Activated naive CD8-positive, alpha-beta T cell treated with anti-CD3 and anti-CD28 coated beads for 36 hours (primary cell): ENCODE results near the gene ANKRD7. TPM values are rescaled to one million over a fixed set of nuclear protein-coding genes. Genes with fewer than 3 reads are reported as not detected.

ENCODE experiments used
- DNase-seq: peaks from one replicate; pipeline ENCODE4 v3.0.0; 2021
- H3K27ac Mint-ChIP-seq: one replicate; pipeline ENCODE4 v1.8.0; 2022; ENCODE audit warnings: mild to moderate bottlenecking, moderate library complexity, mixed read lengths
- H3K27me3 Mint-ChIP-seq: one replicate; pipeline ENCODE4 v1.8.0; 2022; ENCODE audit warnings: mild to moderate bottlenecking, mixed read lengths
- H3K36me3 Mint-ChIP-seq: one replicate; pipeline ENCODE4 v1.8.0; 2021; ENCODE audit warnings: mild to moderate bottlenecking, mixed read lengths
- H3K4me1 Mint-ChIP-seq: one replicate; pipeline ENCODE4 v1.8.0; 2021; ENCODE audit warnings: mixed read lengths
- H3K4me3 Mint-ChIP-seq: one replicate; pipeline ENCODE4 v1.8.0; 2022; ENCODE audit warnings: mild to moderate bottlenecking, moderate library complexity, mixed read lengths
- H3K9me3 Mint-ChIP-seq: one replicate; pipeline ENCODE4 v1.8.0; 2022; ENCODE audit warnings: mixed read lengths
- total RNA-seq, 2 experiments: library from RNA; stranded (reverse); gene quantifications; one replicate each; pipeline ENCODE4 v1.2.3, GENCODE V29; 2021

Gene ANKRD7
- 1 to 10 TPM; 1.6 to 1.9 TPM for total RNA-seq

GRCh38 chr7:118224521-118224920 lies at the start of gene ANKRD7:
ANKRD7 (plus strand) TSS chr7:118224704; CDS start chr7:118224831, 127 bp downstream.
- no peaks in the 10 kb centered on the region for H3K36me3 Mint-ChIP-seq

GRCh38 chr7:118175740-118176139 lies 48.8 kb upstream of the ANKRD7 start:
- Mint-ChIP-seq H3K36me3 (peaks cover 2% of the 10 kb centered on the region), H3K27me3 (peaks cover 18% of the 10 kb centered on the region), H3K27ac (no peak overlapping the region), H3K4me3 (no peak overlapping the region), H3K9me3 (no peaks in the 10 kb centered on the region), H3K4me1 (no peaks in the 10 kb centered on the region)
- DNase-seq: no peak

More at GRCh38 chr7:118224521-118224920, at the start of gene ANKRD7:
- Mint-ChIP-seq H3K27ac (no peak within 1 kb of the TSS), H3K4me1 (no peaks in the 10 kb centered on the region), H3K27me3 (peaks cover 4% of the 10 kb centered on the region), H3K4me3 (no peak within 1 kb of the TSS), H3K9me3 (no peaks in the 10 kb centered on the region)
- DNase-seq: no peak

GRCh38 chr7:118179191-118179590 lies 45.3 kb upstream of the ANKRD7 start:
- Mint-ChIP-seq H3K9me3 (no peaks in the 10 kb centered on the region), H3K36me3 (peaks cover 13% of the 10 kb centered on the region)

GRCh38 chr7:118182593-118183427 lies 41.7 kb upstream of the ANKRD7 start:
- no peaks in the 10 kb centered on the region for H3K27me3 Mint-ChIP-seq
- peaks cover 27% of the 10 kb centered on the region for H3K4me1 Mint-ChIP-seq
- no peak for DNase-seq

More at GRCh38 chr7:118179191-118179590, 45.3 kb upstream of the ANKRD7 start:
- Mint-ChIP-seq H3K27ac (no peak overlapping the region), H3K27me3 (no peaks in the 10 kb centered on the region), H3K4me1 (peaks cover 6% of the 10 kb centered on the region), H3K4me3 (no peak overlapping the region)
- DNase-seq: no peak

GRCh38 chr7:118183428-118183785 lies 41.1 kb upstream of the ANKRD7 start:
- Mint-ChIP-seq H3K4me1 (peaks cover 29% of the 10 kb centered on the region), H3K4me3 (peak overlapping the region; percentile 94), H3K36me3 (peaks cover 36% of the 10 kb centered on the region), H3K27me3 (no peaks in the 10 kb centered on the region), H3K27ac (peak overlapping the region; percentile 98), H3K9me3 (no peaks in the 10 kb centered on the region)
- DNase-seq: no peak

More at GRCh38 chr7:118182593-118183427, 41.7 kb upstream of the ANKRD7 start:
- peak overlapping the region; percentile 98 for H3K27ac Mint-ChIP-seq
- H3K4me3 Mint-ChIP-seq: peak overlapping the region; percentile 94
- no peaks in the 10 kb centered on the region for H3K9me3 Mint-ChIP-seq
- peaks cover 36% of the 10 kb centered on the region for H3K36me3 Mint-ChIP-seq

- Mint-ChIP-seq H3K4me3 (peak within 1 kb of the TSS; percentile 94), H3K27me3 (no peaks in the 10 kb centered on the region), H3K36me3 (peaks cover 36% of the 10 kb centered on the region), H3K27ac (peak within 1 kb of the TSS; percentile 98), H3K9me3 (no peaks in the 10 kb centered on the region), H3K4me1 (peaks cover 29% of the 10 kb centered on the region)
- peak; percentile 94 for DNase-seq
These were observed 40.5 kb upstream of the ANKRD7 start, which contains the start of gene LSM8 for GRCh38 chr7:118183786-118184564. LSM8 (plus strand) TSS chr7:118184164; CDS start chr7:118184224, 60 bp downstream.

GRCh38 chr7:118184565-118184940 lies 40.0 kb upstream of the ANKRD7 start:
- Mint-ChIP-seq H3K27me3 (no peaks in the 10 kb centered on the region), H3K36me3 (peaks cover 36% of the 10 kb centered on the region), H3K4me1 (peaks cover 29% of the 10 kb centered on the region), H3K4me3 (peak overlapping the region; percentile 94), H3K9me3 (no peaks in the 10 kb centered on the region), H3K27ac (peak overlapping the region; percentile 98)
- no peak for DNase-seq

GRCh38 chr7:118185163-118185860 lies 39.2 kb upstream of the ANKRD7 start:
- peaks cover 34% of the 10 kb centered on the region for H3K36me3 Mint-ChIP-seq
- peak overlapping the region; percentile 25 for H3K27ac Mint-ChIP-seq
- no peaks in the 10 kb centered on the region for H3K27me3 Mint-ChIP-seq

GRCh38 chr7:118186501-118186900 lies 38.0 kb upstream of the ANKRD7 start:
- Mint-ChIP-seq H3K36me3 (peaks cover 34% of the 10 kb centered on the region), H3K27ac (no peak overlapping the region)

More at GRCh38 chr7:118185163-118185860, 39.2 kb upstream of the ANKRD7 start:
- H3K4me1 Mint-ChIP-seq: peaks cover 29% of the 10 kb centered on the region
- H3K4me3 Mint-ChIP-seq: peak overlapping the region; percentile 94
- no peaks in the 10 kb centered on the region for H3K9me3 Mint-ChIP-seq
- DNase-seq: no peak

GRCh38 chr7:118194571-118194970 lies 29.9 kb upstream of the ANKRD7 start:
- no peak overlapping the region for H3K4me3 Mint-ChIP-seq
- H3K4me1 Mint-ChIP-seq: peaks cover 12% of the 10 kb centered on the region
- H3K9me3 Mint-ChIP-seq: no peaks in the 10 kb centered on the region
- H3K36me3 Mint-ChIP-seq: peaks cover 8% of the 10 kb centered on the region
- DNase-seq: no peak
- no peaks in the 10 kb centered on the region for H3K27me3 Mint-ChIP-seq
- H3K27ac Mint-ChIP-seq: no peak overlapping the region

More at GRCh38 chr7:118186501-118186900, 38.0 kb upstream of the ANKRD7 start:
- Mint-ChIP-seq H3K27me3 (no peaks in the 10 kb centered on the region), H3K4me3 (peak overlapping the region; percentile 43), H3K4me1 (peaks cover 30% of the 10 kb centered on the region), H3K9me3 (no peaks in the 10 kb centered on the region)
- no peak for DNase-seq

GRCh38 chr7:118195837-118196474 lies 28.5 kb upstream of the ANKRD7 start:
- no peak overlapping the region for H3K27ac Mint-ChIP-seq
- H3K36me3 Mint-ChIP-seq: peaks cover 8% of the 10 kb centered on the region
- H3K27me3 Mint-ChIP-seq: no peaks in the 10 kb centered on the region
- no peaks in the 10 kb centered on the region for H3K9me3 Mint-ChIP-seq
- no peak overlapping the region for H3K4me3 Mint-ChIP-seq
- DNase-seq: peak; percentile 21
- H3K4me1 Mint-ChIP-seq: peaks cover 12% of the 10 kb centered on the region

GRCh38 chr7:118202061-118202460 lies 22.4 kb upstream of the ANKRD7 start:
- Mint-ChIP-seq H3K36me3 (peaks cover 3% of the 10 kb centered on the region), H3K4me1 (peaks cover 11% of the 10 kb centered on the region), H3K4me3 (no peak overlapping the region), H3K9me3 (no peaks in the 10 kb centered on the region), H3K27ac (no peak overlapping the region), H3K27me3 (no peaks in the 10 kb centered on the region)
- DNase-seq: no peak

- peak; percentile 88 for DNase-seq
- no peaks in the 10 kb centered on the region for H3K27me3 Mint-ChIP-seq
- H3K27ac Mint-ChIP-seq: peak overlapping the region; percentile 88
- H3K9me3 Mint-ChIP-seq: no peaks in the 10 kb centered on the region
- H3K4me3 Mint-ChIP-seq: peak overlapping the region; percentile 93
- H3K36me3 Mint-ChIP-seq: no peaks in the 10 kb centered on the region
- peaks cover 11% of the 10 kb centered on the region for H3K4me1 Mint-ChIP-seq
These were observed 10.3 kb upstream of the ANKRD7 start for GRCh38 chr7:118214051-118214832.

GRCh38 chr7:118214833-118215182 lies 9.7 kb upstream of the ANKRD7 start:
- peak overlapping the region; percentile 88 for H3K27ac Mint-ChIP-seq
- H3K4me1 Mint-ChIP-seq: peaks cover 11% of the 10 kb centered on the region
- H3K36me3 Mint-ChIP-seq: no peaks in the 10 kb centered on the region
- H3K4me3 Mint-ChIP-seq: peak overlapping the region; percentile 93
- no peaks in the 10 kb centered on the region for H3K27me3 Mint-ChIP-seq
- DNase-seq: no peak
- no peaks in the 10 kb centered on the region for H3K9me3 Mint-ChIP-seq
